NCI-H524 treated with DMSO at 0.1 percent for 48 hours (cell line): ENCODE measurements around the gene TKT.

ENCODE experiments used
- DNase-seq: peaks from one replicate; lab custom pipeline; 2025; lab: John Stamatoyannopoulos, UW

The TKT gene

GRCh38 chr3:53225181-53225580 lies 30.6 kb downstream of the TKT start:
- DNase-seq, result no peak

GRCh38 chr3:53224536-53224935 lies 31.3 kb downstream of the TKT start:
- no peak for DNase-seq

- DNase-seq, result no peak
Measured at GRCh38 chr3:53224026-53224425, 31.8 kb downstream of the TKT start.

- DNase-seq, result no peak
Measured at GRCh38 chr3:53223541-53223966, 32.3 kb downstream of the TKT start.

GRCh38 chr3:53223025-53223424 lies 32.8 kb downstream of the TKT start:
- no peak for DNase-seq

GRCh38 chr3:53222183-53222901 lies 33.5 kb downstream of the TKT start:
- no peak for DNase-seq

GRCh38 chr3:53221827-53222182 lies 34.0 kb downstream of the TKT start:
- DNase-seq, result no peak

- no peak for DNase-seq
Measured at GRCh38 chr3:53221345-53221744, 34.5 kb downstream of the TKT start.

- peak; percentile 34 for DNase-seq
Measured at GRCh38 chr3:53219895-53220483, 35.8 kb downstream of the TKT start.

GRCh38 chr3:53218131-53218530 lies 37.7 kb downstream of the TKT start:
- DNase-seq, result no peak

- no peak for DNase-seq
Measured at GRCh38 chr3:53217175-53217574, 38.6 kb downstream of the TKT start.

- peak; percentile 45 for DNase-seq
Measured at GRCh38 chr3:53216723-53217122, 39.1 kb downstream of the TKT start.

- DNase-seq, result no peak
Measured at GRCh38 chr3:53215816-53216215, 40.0 kb downstream of the TKT start.

- no peak for DNase-seq
Measured at GRCh38 chr3:53213276-53213675, 42.5 kb downstream of the TKT start.

- no peak for DNase-seq
Measured at GRCh38 chr3:53211706-53212702, 43.8 kb downstream of the TKT start.

- DNase-seq, result no peak
Measured at GRCh38 chr3:53202331-53203015, 53.3 kb downstream of the TKT start.

GRCh38 chr3:53200501-53201498 lies 55.0 kb downstream of the TKT start:
- no peak for DNase-seq

- DNase-seq, result no peak
Measured at GRCh38 chr3:53199834-53200233, 56.0 kb downstream of the TKT start.

- no peak for DNase-seq
Measured at GRCh38 chr3:53198996-53199395, 56.8 kb downstream of the TKT start.

- DNase-seq, result no peak
Measured at GRCh38 chr3:53198256-53198977, 57.4 kb downstream of the TKT start.
